HG03103 (cell line): Measurements from ENCODE around the gene IFT122.
A peak's percentile ranks its signal among the peaks of the same experiment; 100 is the strongest.

ENCODE experiments used
- ATAC-seq: cut with Tn5 transposase; IDR thresholded peaks from one replicate; pipeline ENCODE4 v1.9.1; 2021; ENCODE audit warnings: low read depth; ENCODE audit not compliant: unreplicated experiment

The IFT122 gene

GRCh38 chr3:129415830-129416229 lies 24.2 kb upstream of the IFT122 start:
- ATAC-seq = no peak

GRCh38 chr3:129416415-129416814 lies 23.6 kb upstream of the IFT122 start:
- no peak for ATAC-seq

GRCh38 chr3:129417326-129417725 lies 22.7 kb upstream of the IFT122 start:
- ATAC-seq = no peak

- no peak for ATAC-seq
Measured at GRCh38 chr3:129418041-129418973, 21.7 kb upstream of the IFT122 start.

- no peak for ATAC-seq
Measured at GRCh38 chr3:129419476-129419875, 20.5 kb upstream of the IFT122 start.

- no peak for ATAC-seq
Measured at GRCh38 chr3:129421236-129421883, 18.7 kb upstream of the IFT122 start.

- no peak for ATAC-seq
Measured at GRCh38 chr3:129421988-129422745, 17.9 kb upstream of the IFT122 start.

- ATAC-seq = no peak
Measured at GRCh38 chr3:129422897-129423296, 17.1 kb upstream of the IFT122 start.

GRCh38 chr3:129424185-129424841 lies 15.7 kb upstream of the IFT122 start:
- peak; percentile 57 for ATAC-seq

GRCh38 chr3:129425213-129425612 lies 14.8 kb upstream of the IFT122 start:
- no peak for ATAC-seq

- no peak for ATAC-seq
Measured at GRCh38 chr3:129425619-129426018, 14.4 kb upstream of the IFT122 start.

GRCh38 chr3:129428007-129428375 lies 12.0 kb upstream of the IFT122 start:
- no peak for ATAC-seq

- ATAC-seq = peak; percentile 92
Measured at GRCh38 chr3:129428376-129429079, 11.5 kb upstream of the IFT122 start, which contains the start of gene EFCAB12. Gene EFCAB12 (minus strand): TSS chr3:129428636. CDS start chr3:129428488, 148 bp downstream.

GRCh38 chr3:129429080-129429451 lies 11.0 kb upstream of the IFT122 start:
- ATAC-seq = no peak

GRCh38 chr3:129429602-129430001 lies 10.4 kb upstream of the IFT122 start:
- ATAC-seq = no peak

GRCh38 chr3:129432036-129432435 lies 8.0 kb upstream of the IFT122 start:
- no peak for ATAC-seq

- no peak for ATAC-seq
Measured at GRCh38 chr3:129432671-129433070, 7.4 kb upstream of the IFT122 start.

- no peak for ATAC-seq
Measured at GRCh38 chr3:129433565-129433964, 6.5 kb upstream of the IFT122 start.

- ATAC-seq = no peak
Measured at GRCh38 chr3:129434140-129434539, 5.9 kb upstream of the IFT122 start.

- ATAC-seq = no peak
Measured at GRCh38 chr3:129435367-129435766, 4.7 kb upstream of the IFT122 start.
